Coronary artery (tissue), 2 donors: ENCODE data around the gene USP10.

Experiments
- DNase-seq: peaks from one replicate; pipeline ENCODE4 v3.0.0-alpha.2; 2017; ENCODE audit warnings: low spot score
- H3K27ac ChIP-seq, 2 donors: fragments of 200-600 bp; sonication (generic); one replicate each; pipeline ENCODE4 v1.5.1; 2016 to 2019
- H3K4me3 ChIP-seq: fragments of 200-600 bp; sonication (generic); 2 replicates; pipeline ENCODE4 v1.5.1; 2016; ENCODE audit warnings: mild to moderate bottlenecking, moderate library complexity
- CTCF ChIP-seq: fragments of 200-600 bp; sonication (generic); IDR thresholded peaks from one replicate; pipeline ENCODE4 v1.5.1; 2019; ENCODE audit warnings: antibody characterized with exemption

Gene USP10

GRCh38 chr16:84785843-84786581 lies 86.2 kb downstream of the USP10 start:
- no peak for TF ChIP-seq CTCF
- Histone ChIP-seq H3K27ac (no peak overlapping the region), H3K4me3 (no peak overlapping the region)
- no peak for DNase-seq

- H3K27ac ChIP-seq, result no peak overlapping the region
- DNase-seq, result no peak
Observed at GRCh38 chr16:84786605-84787262, 86.9 kb downstream of the USP10 start.

GRCh38 chr16:84787263-84787622 lies 87.4 kb downstream of the USP10 start:
- no peak for DNase-seq
- Histone ChIP-seq H3K27ac (no peak overlapping the region), H3K4me3 (no peak overlapping the region)
- TF ChIP-seq CTCF, result no peak

More at GRCh38 chr16:84786605-84787262, 86.9 kb downstream of the USP10 start:
- no peak for TF ChIP-seq CTCF
- H3K4me3 ChIP-seq, result no peak overlapping the region

GRCh38 chr16:84788920-84789391 lies 89.2 kb downstream of the USP10 start:
- no peak overlapping the region for H3K4me3 ChIP-seq
- no peak for TF ChIP-seq CTCF
- no peak overlapping the region for H3K27ac ChIP-seq
- no peak for DNase-seq

- DNase-seq, result no peak
- no peak overlapping the region for H3K4me3 ChIP-seq
- no peak for TF ChIP-seq CTCF
- H3K27ac ChIP-seq, result no peak overlapping the region
Observed at GRCh38 chr16:84789431-84789830, 89.6 kb downstream of the USP10 start.

GRCh38 chr16:84790301-84790700 lies 90.5 kb downstream of the USP10 start:
- no peak for DNase-seq
- Histone ChIP-seq H3K4me3 (no peak overlapping the region), H3K27ac (no peak overlapping the region)
- TF ChIP-seq CTCF, result no peak

- Histone ChIP-seq H3K27ac (no peak overlapping the region), H3K4me3 (no peak overlapping the region)
- no peak for TF ChIP-seq CTCF
- DNase-seq, result no peak
Observed at GRCh38 chr16:84791088-84791487, 91.3 kb downstream of the USP10 start.
